ENCODE data around the gene SULT4A1.
A peak's percentile ranks its signal among the peaks of the same experiment; 100 is the strongest.

SULT4A1 gene

GRCh38 chr22:43796567-43796966, 65.7 kb downstream of the SULT4A1 start:
- peak; percentile 36 for DNase-seq

GRCh38 chr22:43795320-43795719, 67.0 kb downstream of the SULT4A1 start:
- no peak for DNase-seq

GRCh38 chr22:43792905-43793304, 69.4 kb downstream of the SULT4A1 start:
- no peak for DNase-seq

DNA sequence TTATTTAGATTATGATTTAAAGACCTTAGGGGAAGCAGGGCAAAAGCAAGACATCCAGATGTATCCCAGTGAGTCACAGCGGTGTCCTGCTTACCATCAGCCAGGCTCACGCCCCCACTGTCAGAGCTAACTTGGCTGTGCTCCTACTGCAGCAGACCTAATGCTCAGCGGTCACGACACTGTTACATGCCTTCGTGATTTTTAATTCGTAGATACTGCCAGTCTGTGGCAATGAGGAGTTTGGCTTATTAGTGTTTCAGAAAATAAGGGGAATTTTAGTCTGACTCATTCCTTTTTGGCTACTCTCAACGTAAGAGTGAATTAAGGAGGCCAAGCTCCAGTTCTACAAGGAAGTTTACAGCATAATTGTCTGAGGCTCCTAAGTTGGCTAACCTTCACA, 72.9 kb downstream of the SULT4A1 start:
- DNase-seq: no peak

- DNase-seq: no peak
Observed at GRCh38 chr22:43783777-43784176, 78.5 kb downstream of the SULT4A1 start.

GRCh38 chr22:43782448-43782847, 79.9 kb downstream of the SULT4A1 start:
- DNase-seq: no peak

- no peak for DNase-seq
Observed at GRCh38 chr22:43777286-43777685, 85.0 kb downstream of the SULT4A1 start.

- DNase-seq: no peak
Observed at GRCh38 chr22:43776081-43776670, 86.1 kb downstream of the SULT4A1 start.

Measured in left hindlimb (tissue), 1 donor.